Bone marrow (tissue), 2 donors: Measurements from ENCODE around the gene COX8A.
"Not testable (repeated sequence)": the region's sequence is repeated elsewhere in the genome, so short reads cannot be mapped to it uniquely, and the experiment has no call there.

Experiments
- DNase-seq, 2 donors: peaks; one replicate each; lab custom pipeline; 2025; lab: John Stamatoyannopoulos, UW

COX8A gene, protein sequence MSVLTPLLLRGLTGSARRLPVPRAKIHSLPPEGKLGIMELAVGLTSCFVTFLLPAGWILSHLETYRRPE

DNA sequence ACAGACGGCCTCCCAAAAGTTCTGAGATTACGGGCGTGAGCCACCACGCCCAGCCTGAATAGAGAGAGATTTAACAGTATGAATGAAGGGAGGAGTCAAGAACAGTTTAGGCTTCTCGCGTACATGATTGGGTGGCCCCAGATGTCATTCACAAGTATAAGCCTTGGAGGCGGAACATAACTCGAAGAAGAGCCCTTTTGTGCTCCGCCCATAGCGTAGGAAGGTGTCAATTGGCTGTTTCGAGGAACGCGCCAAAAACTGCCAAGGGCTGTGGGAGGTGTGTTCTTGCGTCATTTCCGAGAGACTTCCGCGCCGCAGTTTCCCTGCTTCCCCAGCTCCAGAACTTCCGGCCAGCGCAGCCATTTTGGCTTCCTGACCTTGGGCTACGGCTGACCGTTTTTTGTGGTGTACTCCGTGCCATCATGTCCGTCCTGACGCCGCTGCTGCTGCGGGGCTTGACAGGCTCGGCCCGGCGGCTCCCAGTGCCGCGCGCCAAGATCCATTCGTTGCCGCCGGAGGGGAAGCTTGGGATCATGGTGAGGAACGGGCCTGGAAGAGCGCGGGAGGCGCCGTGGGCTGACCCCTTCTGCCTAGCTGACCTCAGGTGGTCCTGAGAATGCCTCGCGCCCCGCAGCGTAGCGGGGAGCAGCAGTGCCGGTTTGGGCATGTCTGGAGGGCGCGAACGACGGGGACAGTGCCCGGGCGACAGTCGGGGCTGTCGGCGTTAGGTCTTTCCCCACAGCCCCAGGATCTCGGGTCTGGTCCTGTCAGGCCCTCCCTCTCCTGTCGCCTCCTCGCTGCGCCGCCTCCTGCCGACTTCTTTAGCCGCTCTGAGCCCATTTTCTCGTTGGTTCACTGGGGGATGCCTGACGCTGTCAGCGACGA lies at the start of gene COX8A:
TSS of gene COX8A (plus strand) at position 362 of the 885 bp plus-strand sequence. CDS start at position 423, 61 bp downstream.
- peak; percentile 86 to 99 for DNase-seq

DNA sequence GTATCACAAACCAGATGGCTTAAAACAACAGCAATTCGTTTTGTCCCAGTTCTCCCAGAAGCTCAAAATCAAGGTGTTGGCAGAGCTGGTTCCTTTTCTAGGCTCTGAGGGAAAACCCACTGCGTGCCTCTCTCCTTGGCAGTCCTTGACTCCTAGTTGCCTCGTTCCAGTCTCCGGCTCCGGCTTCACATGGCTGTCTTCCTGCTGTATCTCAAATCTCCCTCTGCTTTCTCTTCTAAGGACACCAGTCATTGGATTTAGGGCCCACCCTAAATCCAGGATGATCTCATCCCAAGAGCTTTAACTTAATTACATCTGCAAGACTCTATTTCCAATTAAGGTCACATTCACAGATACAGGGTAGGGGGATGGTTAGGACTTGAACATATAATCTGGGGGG lies 44.8 kb upstream of the COX8A start:
- DNase-seq = no peak

DNA sequence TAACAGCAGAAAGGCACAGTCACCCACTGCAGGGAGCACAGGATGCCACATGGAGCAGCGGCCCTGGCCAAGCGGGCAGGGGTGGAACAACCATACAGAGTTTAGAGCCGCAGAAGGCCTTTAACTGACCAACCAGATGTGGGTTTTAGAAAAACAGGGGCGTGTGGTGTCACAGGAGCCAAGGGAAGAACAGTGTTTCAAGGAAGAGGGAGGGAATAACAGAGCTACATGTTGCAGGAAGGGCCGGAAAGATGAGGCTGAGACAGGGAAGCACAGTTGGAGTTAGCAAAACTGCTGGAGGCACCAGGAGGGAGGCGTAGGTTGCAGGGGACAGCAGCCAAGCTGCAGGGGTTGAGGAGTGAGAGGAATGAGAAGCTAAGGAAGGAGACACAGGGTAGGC lies 43.4 kb upstream of the COX8A start:
- no peak for DNase-seq

DNA sequence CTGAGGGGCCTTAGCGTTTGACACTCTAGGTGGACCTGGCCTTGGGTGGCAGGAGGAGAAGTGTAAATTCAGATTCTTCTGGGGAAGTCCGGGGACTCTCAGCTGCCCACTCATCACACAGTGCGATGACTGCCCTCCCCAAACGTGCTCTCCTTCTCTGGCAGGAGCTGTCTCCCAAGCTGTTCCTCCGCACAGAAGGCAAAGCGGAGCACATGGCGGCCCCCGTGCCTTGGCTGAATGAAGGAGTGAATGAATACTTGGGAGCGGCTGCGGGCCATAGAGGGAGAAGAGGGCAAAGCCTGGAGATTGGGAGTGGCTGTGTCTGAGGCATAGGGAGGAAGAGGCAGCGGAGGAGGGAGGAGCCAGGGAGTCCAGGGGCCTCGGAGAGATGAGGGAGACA lies 42.5 kb upstream of the COX8A start:
- no peak for DNase-seq

DNA sequence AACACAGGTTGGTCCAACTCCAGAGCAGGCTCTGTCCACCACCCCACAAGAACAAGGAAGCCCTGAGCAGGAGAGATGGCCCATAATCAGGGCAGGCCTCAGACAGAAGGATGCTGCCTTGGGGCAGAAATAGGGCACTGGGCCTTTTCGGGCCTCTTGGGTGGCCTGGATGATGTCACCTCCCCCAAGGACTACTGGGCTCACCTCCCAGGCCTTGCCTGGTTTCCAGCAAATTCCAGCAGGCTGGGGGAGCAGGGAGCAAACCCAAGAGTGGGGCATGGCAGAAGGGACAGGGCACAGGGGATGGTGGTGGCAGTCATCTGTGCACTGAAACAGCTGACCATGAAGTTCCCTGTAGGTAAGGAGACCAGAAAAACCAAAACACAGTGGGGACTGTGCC lies 41.0 kb upstream of the COX8A start:
- no peak for DNase-seq

DNA sequence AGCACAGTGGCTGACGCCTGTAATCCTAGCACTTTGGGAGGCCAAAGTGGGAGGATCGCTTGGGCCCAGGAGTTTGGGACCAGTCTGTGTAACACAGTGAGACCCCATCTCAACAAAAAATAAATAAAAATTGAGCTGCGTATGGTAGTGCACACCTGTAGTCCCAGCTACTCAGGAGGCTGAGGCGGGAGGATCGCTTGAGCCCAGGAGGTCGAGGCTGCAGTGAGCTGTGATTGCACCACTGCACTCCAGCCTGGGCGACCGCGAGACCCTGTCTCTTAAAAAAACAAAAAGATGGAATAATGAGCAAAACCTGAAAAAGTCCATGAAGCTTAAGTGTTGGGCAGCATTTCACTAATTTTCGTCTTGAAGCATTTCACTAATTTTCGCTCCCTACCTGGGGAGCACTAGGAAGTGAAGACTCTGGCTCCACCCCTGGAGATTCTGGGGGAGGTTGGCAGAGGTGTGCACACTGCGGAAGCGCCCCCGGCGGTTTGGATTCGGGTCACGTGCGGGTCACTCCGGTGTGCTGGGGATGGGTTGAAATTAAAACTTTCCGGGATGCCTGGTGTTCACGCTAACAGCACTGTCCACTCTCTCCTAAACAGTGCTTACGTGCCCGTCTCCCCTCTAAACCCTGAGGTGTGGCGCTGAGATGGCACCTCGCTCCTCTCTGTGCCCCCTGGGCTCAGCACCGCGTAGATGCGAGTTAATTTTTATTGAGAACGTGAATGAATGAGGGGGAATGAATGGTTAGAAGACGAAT lies 36.5 kb upstream of the COX8A start:
- DNase-seq = no peak

DNA sequence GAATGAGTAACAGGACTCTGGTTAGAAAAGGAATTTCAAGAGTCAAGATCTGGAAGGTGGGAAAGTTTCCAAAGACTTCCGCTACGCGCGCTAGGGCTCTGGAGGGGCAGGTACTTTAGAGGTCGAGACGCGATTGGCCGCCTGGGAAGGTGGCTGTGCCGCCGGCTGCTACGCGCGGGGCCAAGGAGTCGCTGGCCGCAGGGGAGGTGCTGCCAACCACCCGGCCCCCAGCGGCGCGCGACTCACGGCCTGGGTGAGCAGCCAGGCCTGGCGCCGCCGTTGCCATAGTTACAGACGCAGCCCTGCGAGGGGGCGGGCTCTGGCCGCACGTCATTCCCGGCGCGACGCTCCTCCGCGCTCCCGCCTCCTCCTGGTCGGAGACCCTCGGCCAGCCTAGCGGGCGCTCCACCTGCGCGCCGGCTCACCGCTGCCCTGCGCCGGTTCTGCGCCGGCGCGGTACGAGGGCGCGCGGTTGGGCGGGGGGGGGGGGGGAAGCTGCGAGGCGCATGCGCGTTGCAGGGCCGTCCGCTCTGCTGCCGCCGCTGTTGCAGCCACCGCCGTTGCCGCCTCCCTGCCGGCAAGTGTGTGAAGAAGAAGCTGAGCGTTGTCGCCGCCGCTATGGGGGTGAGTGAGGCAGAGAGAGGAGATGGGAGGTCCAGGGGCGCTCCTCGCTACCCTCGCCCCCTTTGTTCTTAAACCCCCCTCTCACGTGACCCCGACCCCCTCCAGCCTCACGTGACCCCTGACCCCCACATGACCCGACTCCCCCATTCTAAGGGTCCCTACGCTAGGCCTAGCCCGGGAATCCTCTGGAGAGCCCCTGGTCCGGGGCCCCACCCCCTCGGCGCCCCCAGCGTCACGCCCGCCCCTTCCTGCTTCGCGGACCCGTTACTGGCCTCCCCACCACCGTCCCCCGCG lies 35.7 kb upstream of the COX8A start, which contains the start of gene NAA40:
TSS of gene NAA40 (plus strand) at position 524 of the 918 bp plus-strand sequence. CDS start at position 619, 95 bp downstream.
- peak; percentile 87 to 96 for DNase-seq

DNA sequence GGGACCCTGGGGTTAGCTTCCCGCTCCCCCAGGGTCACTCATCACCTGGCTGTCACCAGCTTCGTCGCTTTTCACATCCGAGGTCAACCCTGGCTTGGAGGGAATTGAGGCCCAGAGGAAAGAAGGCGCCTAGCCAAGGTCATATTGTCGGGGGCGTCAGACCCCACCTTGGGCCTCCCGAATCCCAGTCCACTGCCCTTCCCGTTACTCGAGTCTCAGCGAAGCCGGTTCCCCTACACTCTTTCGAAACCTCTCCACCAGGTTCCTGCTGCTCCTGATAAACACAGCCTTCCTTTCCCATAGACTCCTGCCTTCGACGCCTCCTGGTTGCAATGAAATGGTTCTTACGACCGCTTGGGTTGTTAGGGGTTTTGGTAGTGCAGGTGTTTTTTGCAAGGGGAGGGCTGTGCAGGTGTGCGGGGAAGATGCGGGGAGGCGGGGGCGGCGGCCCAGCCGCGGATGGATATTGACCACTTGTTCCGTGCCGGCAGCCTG lies 35.0 kb upstream of the COX8A start:
- DNase-seq = no peak

DNA sequence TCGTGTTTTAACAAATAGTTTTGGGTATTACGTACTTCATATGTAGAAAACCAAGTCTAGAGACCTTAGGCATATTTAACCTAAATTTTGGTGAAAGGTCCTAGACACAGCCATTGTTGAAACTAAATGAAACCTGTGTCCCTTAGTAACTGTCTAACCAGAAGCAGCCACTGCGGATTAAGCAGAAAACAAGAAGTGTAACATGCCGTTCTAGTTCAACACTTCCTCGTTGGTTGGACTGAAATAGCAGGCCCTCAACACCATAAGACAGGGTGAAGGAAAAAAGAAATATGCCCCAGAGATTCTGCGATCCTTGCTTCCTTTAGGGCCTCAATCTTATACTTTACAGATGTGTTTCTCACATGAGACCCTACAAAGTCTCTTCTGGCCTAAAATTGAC lies 33.6 kb upstream of the COX8A start:
- peak in 1 of 2 donors; percentile 36 for DNase-seq

DNA sequence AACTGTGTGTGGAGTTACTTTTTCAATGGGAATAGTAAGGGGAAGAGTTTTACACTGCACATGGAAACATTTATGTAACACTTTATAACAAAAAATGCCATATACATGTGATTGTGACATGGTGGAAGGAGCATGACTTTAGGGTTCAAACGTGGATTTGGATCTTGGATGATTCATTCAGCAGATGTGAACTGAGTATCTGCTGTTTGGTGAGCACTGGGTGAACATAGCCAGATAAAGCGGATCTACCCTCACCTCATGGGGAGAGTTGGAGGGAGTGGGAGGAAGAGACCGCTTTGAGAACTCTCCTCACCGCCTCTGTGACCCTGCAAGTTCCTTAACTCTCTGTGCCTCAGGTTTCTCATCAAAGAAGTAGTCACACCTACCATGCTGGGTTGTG lies 32.5 kb upstream of the COX8A start:
- DNase-seq = no peak

DNA sequence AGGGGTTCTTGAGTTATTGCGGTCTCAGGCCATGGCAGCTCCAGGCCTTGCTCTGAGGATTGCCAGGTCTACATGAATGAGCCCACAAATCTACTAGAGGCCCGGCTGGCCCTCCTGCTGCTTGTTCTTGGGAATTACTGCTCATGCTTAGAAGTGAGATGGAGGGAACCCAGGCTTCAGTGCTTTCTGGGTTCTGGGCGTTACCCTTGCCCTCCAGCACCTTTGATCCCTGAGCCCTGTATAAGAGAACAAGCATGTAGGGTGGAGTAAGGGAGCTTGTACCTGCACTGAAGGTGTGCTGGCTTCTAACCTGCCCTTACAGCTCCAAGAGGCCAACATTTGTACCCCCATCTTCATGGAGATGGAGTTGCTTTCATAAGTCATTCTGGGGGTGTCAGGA lies 31.6 kb upstream of the COX8A start:
- DNase-seq = no peak

DNA sequence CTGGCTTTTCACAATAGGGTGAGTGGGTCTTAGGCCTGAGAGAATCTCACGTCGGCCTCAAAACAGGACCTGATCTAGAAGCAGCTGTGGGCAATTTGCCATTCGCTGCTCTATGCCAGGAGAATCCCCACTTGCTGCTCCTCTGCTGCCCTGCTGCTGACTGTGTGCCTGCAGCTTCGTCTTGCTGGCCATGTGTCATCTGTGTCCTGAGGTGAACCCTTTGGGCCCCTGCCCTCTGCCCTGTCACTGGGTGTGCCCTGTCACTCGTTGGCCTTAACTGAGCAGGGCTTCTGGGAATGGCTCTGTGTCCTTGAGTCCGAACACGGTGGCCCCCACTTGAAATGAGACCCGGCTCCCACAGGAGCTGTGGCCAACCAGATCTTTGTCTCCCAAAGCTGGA lies 29.4 kb upstream of the COX8A start:
- no peak for DNase-seq

DNA sequence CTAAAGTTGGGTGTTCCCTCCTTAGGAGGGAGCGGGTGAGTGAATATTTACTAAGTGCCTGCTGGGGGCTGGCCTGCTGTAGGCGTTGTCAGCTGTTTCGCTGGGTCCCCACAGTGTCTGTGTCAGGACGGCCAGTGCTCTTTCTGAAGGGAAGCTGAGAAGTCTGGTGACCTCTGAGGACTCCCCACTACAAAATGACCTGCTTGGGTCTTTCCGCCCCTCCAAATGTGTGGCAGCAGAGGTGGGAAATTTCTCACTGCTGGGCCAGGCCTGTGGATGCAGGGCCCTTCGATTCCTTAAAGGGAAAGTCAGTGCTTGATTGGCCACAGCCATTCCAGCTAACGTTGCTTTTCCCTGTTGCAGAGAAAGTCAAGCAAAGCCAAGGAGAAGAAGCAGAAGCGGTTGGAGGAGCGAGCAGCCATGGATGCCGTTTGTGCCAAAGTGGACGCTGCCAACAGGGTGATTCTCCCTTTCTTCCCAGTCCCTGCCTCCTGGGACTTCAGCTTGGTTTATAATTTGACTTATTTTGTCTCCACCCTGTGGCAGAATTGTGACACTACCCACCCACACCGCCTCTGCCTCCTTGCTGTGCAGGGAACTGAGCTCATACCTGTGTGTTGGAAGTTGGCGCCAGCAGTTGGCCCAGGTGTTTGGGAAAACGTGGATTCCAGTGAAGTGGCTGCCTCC lies 28.8 kb upstream of the COX8A start:
- peak in 1 of 2 donors; percentile 14 for DNase-seq

DNA sequence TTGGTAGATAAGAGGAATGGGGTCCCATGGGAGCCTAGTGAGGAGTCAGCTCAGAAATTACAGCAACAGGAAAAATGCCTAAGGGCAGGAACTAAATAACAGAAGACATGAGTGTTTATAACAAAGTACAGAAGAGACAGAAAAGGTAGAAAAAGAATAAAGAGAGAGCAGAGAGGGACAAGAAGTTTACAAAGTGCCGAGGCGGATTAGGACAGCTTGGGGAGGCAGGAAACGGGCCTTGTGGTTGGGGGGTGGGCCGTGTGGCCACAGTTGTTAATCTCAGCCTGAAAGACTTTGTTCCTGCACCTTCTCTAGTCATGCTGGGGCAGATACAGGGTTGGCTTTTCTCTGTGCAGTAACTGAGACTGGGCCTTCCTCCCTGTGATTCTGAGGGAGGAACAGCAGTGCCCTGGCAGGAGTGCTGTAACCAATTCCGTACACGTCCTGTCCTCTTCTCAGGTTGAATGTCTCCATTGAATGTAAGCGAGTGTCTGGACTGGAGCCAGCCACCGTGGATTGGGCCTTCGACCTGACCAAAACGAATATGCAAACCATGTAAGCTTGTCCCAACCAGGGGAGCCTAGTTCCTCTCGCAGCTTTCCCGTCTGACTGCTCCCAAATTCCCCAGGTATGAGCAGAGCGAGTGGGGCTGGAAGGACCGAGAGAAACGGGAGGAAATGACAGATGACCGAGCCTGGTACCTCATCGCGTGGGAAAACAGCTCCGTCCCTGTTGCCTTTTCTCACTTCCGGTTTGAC lies 22.5 kb upstream of the COX8A start:
- no peak for DNase-seq

DNA sequence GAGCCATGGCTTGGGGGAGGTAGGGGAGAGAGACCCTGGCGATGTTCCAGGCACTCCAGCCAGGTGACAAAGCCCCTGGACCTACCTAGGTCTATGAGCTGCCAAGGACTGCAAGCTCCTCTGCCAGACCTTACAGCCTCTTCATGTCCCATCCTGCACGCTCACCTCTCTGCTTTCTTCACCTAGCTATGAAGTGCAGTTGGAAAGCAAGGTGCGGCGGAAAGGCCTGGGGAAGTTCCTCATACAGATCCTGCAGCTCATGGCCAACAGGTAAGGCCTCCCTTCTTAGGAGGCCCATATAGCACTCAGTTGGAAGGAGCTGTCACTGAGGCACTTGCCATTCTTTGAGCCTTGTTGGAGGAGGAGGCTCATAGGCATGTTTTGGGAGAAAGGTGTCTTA lies 21.9 kb upstream of the COX8A start:
- DNase-seq = no peak

DNA sequence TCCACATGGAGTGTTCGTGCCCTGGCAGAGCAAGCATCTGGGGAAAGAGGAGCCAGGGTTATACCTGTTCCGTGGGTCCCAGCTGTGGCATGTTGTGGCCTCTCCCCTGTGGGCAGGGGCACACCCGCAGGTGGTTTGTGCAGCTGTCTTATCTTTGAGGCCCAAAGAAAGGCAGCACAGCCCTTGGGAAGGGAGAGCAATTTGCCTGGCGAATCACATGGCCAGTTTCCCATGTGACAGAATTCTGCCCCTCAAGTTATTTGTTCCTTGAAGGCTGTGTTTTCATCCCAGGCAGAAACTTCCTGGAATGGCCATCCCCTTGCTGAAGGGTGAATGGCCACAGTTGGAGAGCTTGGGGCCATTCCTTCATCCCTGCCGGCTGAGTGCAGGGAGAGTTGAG lies 16.4 kb upstream of the COX8A start:
- DNase-seq = no peak

DNA sequence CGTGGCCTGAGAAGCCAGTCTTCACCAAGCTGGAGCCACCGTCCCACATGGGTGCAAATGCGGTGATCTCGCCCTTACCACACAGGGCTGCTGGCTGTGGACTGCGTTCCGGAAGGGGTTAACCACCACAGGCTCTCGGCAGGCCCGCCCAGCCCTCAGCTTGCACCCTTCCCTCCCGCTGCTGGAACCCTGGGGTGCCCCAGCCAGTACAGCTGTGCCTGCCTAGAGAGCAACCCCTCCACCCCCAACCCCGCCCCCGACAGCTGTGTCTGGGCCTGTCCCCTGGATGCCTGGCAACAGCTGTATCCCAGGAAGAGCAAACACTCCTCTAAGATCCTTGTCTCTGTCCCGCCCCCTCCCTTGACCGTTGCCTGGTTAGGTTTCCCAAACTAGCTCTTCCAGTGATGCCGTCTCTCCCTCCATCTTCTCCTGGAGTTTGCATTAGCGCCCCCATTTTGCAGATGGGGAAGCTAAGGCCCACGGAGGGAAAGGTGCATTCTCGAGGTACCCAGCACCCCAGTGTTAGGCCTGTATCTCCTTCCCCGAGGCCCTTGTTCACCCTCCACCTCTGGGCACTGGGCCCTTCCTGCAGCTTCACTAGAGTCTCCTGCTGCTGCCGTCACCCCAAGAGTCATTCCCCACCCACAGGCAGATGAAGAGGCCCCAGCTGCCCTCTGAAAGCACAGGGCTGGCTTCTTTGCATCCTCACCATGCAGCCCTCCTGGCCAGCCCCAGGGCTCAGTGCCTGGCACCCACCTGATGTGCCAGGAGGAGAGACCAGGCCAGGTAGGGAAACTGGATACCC lies 12.6 kb upstream of the COX8A start:
- DNase-seq = no peak

DNA sequence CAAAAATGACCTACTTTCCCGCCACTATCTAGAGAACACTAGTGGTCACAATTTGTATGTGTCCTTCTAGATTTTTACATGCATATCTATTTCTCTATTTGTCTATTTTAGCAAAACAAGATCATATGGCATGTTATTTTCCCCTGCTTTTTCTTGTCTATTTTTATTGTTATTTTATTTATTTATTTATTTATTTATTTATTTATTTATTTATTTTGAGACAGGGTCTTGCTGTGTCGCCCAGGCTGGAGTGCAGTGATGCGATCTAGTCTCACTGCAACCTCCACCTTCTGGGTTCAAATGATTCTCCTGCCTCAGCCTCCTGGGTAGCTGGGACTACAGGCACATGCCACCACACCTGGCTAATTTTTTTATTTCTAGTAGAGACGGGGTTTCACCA lies 10.5 kb upstream of the COX8A start:
- DNase-seq = not testable (repeated sequence)

DNA sequence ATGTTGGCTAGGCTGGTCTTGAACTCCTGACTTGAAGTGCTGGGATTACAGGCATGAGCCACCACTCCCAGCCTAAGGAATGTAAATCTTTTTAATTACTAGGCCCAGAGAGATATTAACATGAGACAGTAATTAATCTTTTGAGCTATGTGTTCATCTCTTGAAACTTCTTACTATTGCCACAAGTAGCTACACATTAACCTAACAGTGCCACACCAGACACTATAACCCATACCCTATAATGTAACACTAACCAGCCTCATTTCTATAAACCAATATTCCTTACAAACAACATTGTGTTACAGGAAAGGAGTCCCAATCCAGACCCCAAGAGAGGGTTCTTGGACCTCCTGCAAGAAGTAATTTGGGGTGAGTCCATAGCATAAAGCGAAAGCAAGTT lies 8.0 kb upstream of the COX8A start:
- no peak for DNase-seq
